Testis (tissue), 3 donors: ENCODE results near the gene ZNF892. TPM values are rescaled to one million over a fixed set of nuclear protein-coding genes. Genes with fewer than 3 reads are reported as not detected.

Source experiments
- DNase-seq: peaks from one replicate; pipeline ENCODE4 v3.0.0-alpha.2; 2019
- H3K27ac ChIP-seq, 2 donors: fragments of 200-600 bp; sonication (generic); one replicate each; pipeline ENCODE4 v1.5.1; 2019
- H3K27me3 ChIP-seq: fragments of 200-600 bp; sonication (generic); one replicate; pipeline ENCODE4 v1.5.1; 2019
- H3K36me3 ChIP-seq: fragments of 200-600 bp; sonication (generic); one replicate; pipeline ENCODE4 v1.5.1; 2017; ENCODE audit warnings: low read depth; ENCODE audit errors: missing control alignments
- H3K4me1 ChIP-seq: fragments of 200-600 bp; sonication (generic); one replicate; pipeline ENCODE4 v1.5.1; 2019
- H3K4me3 ChIP-seq, 2 donors: fragments of 200-600 bp; sonication (generic); one replicate each; pipeline ENCODE4 v1.5.1; 2017 to 2019
- H3K9me3 ChIP-seq: fragments of 200-600 bp; sonication (generic); one replicate; pipeline ENCODE4 v1.5.1; 2017
- CTCF ChIP-seq, 3 experiments: fragments of 450-650 bp in 2 of 3; fragments of 200-600 bp in 1 of 3; sonication (generic) in 1 of 3; IDR thresholded peaks; one replicate each; pipeline ENCODE4 v1.5.1; 2016 to 2019; ENCODE audit warnings: antibody characterized with exemption in 3 of 3, mild to moderate bottlenecking in 2 of 3, moderate library complexity in 1 of 3
- POLR2A ChIP-seq: fragments of 450-650 bp; IDR thresholded peaks from one replicate; pipeline ENCODE4 v1.6.1; 2017; ENCODE audit warnings: antibody characterized with exemption, mild to moderate bottlenecking, moderate library complexity
- WGBS, 2 donors: methylation state at CpG; one replicate each; pipeline ENCODE4 v1.1.5; 2018; 5-methylcytosine and 5-hydroxymethylcytosine counted together
- intact Hi-C: fragments of 100-400 bp; cut with DNase I; formaldehyde crosslinking; loops from one replicate; pipeline ENCODE4 v1.15.1; 2023; ENCODE audit warnings: low total_unique reads
- polyA plus RNA-seq: library from polyadenylated mRNA; stranded (reverse); fragments of 350-450 nt; fragmentation: Illumina TruSeq; extraction: RNeasy Lipid Tissue Mini Kit (QIAGEN cat#74804); gene quantifications from one replicate; pipeline ENCODE4 v1.2.3, GENCODE V29; 2014; ENCODE audit warnings: low read depth, low replicate concordance; ENCODE audit not compliant: insufficient read depth
- total RNA-seq, 2 donors: library from RNA; depleted of rRNA; stranded (reverse); fragments of >200 nt; gene quantifications; one replicate each; pipeline ENCODE4 v1.2.3, GENCODE V29; 2016

Gene ZNF892
- total and polyA plus RNA-seq, 3 donors from 2014 or later = 7.1 to 12.3 (median 12.1) TPM

- 9 to 10% methylated on average over 20 to 42 of the region's 64 CpGs for WGBS, 2 donors
- Histone ChIP-seq H3K36me3 (no peaks in the 10 kb centered on the region), H3K4me1 (peaks cover 11% of the 10 kb centered on the region), H3K9me3 (no peaks in the 10 kb centered on the region), H3K4me3 (peak within 1 kb of the TSS; percentile 64 to 69), H3K27me3 (no peaks in the 10 kb centered on the region), H3K27ac (peak within 1 kb of the TSS; percentile 64 to 83)
- intact Hi-C loops = no loop called here
- peak; percentile 84 for DNase-seq
- TF ChIP-seq CTCF (IDR thresholded peaks at IDR 0.05) (no peak), POLR2A (no peak)
These were observed 47.5 kb upstream of the ZNF892 start, which contains the start of gene ZNF514 for GRCh38 chr2:95159690-95160449. Gene ZNF514, minus strand, starts transcription at chr2:95159848. Its CDS starts 6,595 bp downstream, at chr2:95153253.

- intact Hi-C loops = no loop called here
- no peaks in the 10 kb centered on the region for H3K9me3 ChIP-seq
- no peaks in the 10 kb centered on the region for H3K27me3 ChIP-seq
- peak overlapping the region; percentile 78 to 80 for H3K4me3 ChIP-seq
- peak overlapping the region; percentile 89 to 91 for H3K27ac ChIP-seq
- no peak for TF ChIP-seq CTCF (IDR thresholded peaks at IDR 0.05)
- 1% methylated on average over 9 of the region's 9 CpGs for WGBS, 2 donors
- no peaks in the 10 kb centered on the region for H3K4me1 ChIP-seq
- no peaks in the 10 kb centered on the region for H3K36me3 ChIP-seq
- DNase-seq = no peak
These were observed 42.3 kb upstream of the ZNF892 start for GRCh38 chr2:95165030-95165370.

GRCh38 chr2:95165371-95166064, 41.8 kb upstream of the ZNF892 start, which contains the start of gene ZNF2:
Gene ZNF2, plus strand, starts transcription at chr2:95165809. Its CDS starts 10,418 bp downstream, at chr2:95176227.
- H3K4me1 ChIP-seq = no peaks in the 10 kb centered on the region
- TF ChIP-seq CTCF (IDR thresholded peaks at IDR 0.05) (peak in 1 of 3 experiments; percentile 6), POLR2A (no peak)
- no peaks in the 10 kb centered on the region for H3K36me3 ChIP-seq
- intact Hi-C loops = no loop called here
- H3K27me3 ChIP-seq = no peaks in the 10 kb centered on the region
- peak within 1 kb of the TSS; percentile 89 to 91 for H3K27ac ChIP-seq
- peak within 1 kb of the TSS; percentile 78 to 80 for H3K4me3 ChIP-seq
- DNase-seq = peak; percentile 99
- no peaks in the 10 kb centered on the region for H3K9me3 ChIP-seq
- WGBS, 2 donors = 0 to 1% methylated on average over 26 to 56 of the region's 56 CpGs

GRCh38 chr2:95166065-95166763, 41.1 kb upstream of the ZNF892 start:
- Histone ChIP-seq H3K27ac (peak overlapping the region in 1 of 2 donors; percentile 89), H3K9me3 (no peaks in the 10 kb centered on the region), H3K4me3 (peak overlapping the region; percentile 78 to 80), H3K27me3 (no peaks in the 10 kb centered on the region), H3K36me3 (no peaks in the 10 kb centered on the region), H3K4me1 (no peaks in the 10 kb centered on the region)
- TF ChIP-seq POLR2A = no peak
- intact Hi-C loops = no loop called here
- 6 to 11% methylated on average over 16 of the region's 16 CpGs for WGBS, 2 donors
- no peak for DNase-seq

GRCh38 chr2:95171902-95172301, 35.4 kb upstream of the ZNF892 start:
- H3K9me3 ChIP-seq = no peaks in the 10 kb centered on the region
- no peak overlapping the region for H3K4me3 ChIP-seq
- no peaks in the 10 kb centered on the region for H3K36me3 ChIP-seq
- no peaks in the 10 kb centered on the region for H3K27me3 ChIP-seq
- no peak overlapping the region for H3K27ac ChIP-seq
- intact Hi-C loops = no loop called here
- H3K4me1 ChIP-seq = no peaks in the 10 kb centered on the region
- no peak for TF ChIP-seq POLR2A
- TF ChIP-seq CTCF (IDR thresholded peaks at IDR 0.05) = no peak
- no peak for DNase-seq
- WGBS, 2 donors = 83 to 90% methylated on average over 7 of the region's 7 CpGs
